GM08714 (cell line): ENCODE results near the gene TNP2.

Experiments used
- H3K4me3 ChIP-seq: fragments of 200-500 bp; sonication (Bioruptor generic); 2 replicates; pipeline ENCODE4 v1.5.1; 2014; ENCODE audit warnings: mild to moderate bottlenecking, low read length, inconsistent platforms
- ZNF274 ChIP-seq: IDR thresholded peaks from 2 replicates; pipeline ENCODE4 v1.6.1; 2012; ENCODE audit warnings: mild to moderate bottlenecking, low read depth, low read length

The TNP2 gene

GRCh38 chr16:11251525-11252481, 17.3 kb downstream of the TNP2 start:
- TF ChIP-seq ZNF274 = no peak
- H3K4me3 ChIP-seq = no peak overlapping the region

GRCh38 chr16:11250786-11251524, 18.2 kb downstream of the TNP2 start:
- no peak overlapping the region for H3K4me3 ChIP-seq

GRCh38 chr16:11250091-11250785, 18.9 kb downstream of the TNP2 start:
- no peak overlapping the region for H3K4me3 ChIP-seq
- TF ChIP-seq ZNF274 = no peak

More at GRCh38 chr16:11250786-11251524, 18.2 kb downstream of the TNP2 start:
- TF ChIP-seq ZNF274 = no peak

GRCh38 chr16:11249233-11250061, 19.7 kb downstream of the TNP2 start:
- H3K4me3 ChIP-seq = no peak overlapping the region
- TF ChIP-seq ZNF274 = no peak

GRCh38 chr16:11248133-11248532, 21.0 kb downstream of the TNP2 start:
- H3K4me3 ChIP-seq = no peak overlapping the region
- TF ChIP-seq ZNF274 = no peak

GRCh38 chr16:11245988-11246387, 23.1 kb downstream of the TNP2 start:
- no peak for TF ChIP-seq ZNF274
- H3K4me3 ChIP-seq = no peak overlapping the region

GRCh38 chr16:11245222-11245737, 23.8 kb downstream of the TNP2 start:
- no peak for TF ChIP-seq ZNF274
- no peak overlapping the region for H3K4me3 ChIP-seq

GRCh38 chr16:11242658-11243057, 26.5 kb downstream of the TNP2 start:
- H3K4me3 ChIP-seq = no peak overlapping the region
- TF ChIP-seq ZNF274 = no peak

GRCh38 chr16:11241480-11242204, 27.5 kb downstream of the TNP2 start:
- H3K4me3 ChIP-seq = no peak overlapping the region
- TF ChIP-seq ZNF274 = no peak

GRCh38 chr16:11240636-11241473, 28.3 kb downstream of the TNP2 start:
- H3K4me3 ChIP-seq = no peak overlapping the region
- TF ChIP-seq ZNF274 = no peak

GRCh38 chr16:11239644-11240632, 29.2 kb downstream of the TNP2 start:
- H3K4me3 ChIP-seq = no peak overlapping the region
- no peak for TF ChIP-seq ZNF274
